Stimulated activated CD4-positive, alpha-beta T cell treated with anti-CD3 and anti-CD28 coated beads, Interleukin-15, amount 100 ng/mL, for 24 hours (primary cell): Measurements from ENCODE around the gene DIPK1A.

ENCODE experiments used
- DNase-seq: peaks from one replicate; pipeline ENCODE4 v3.0.0-alpha.2; 2020

Gene DIPK1A

GRCh38 chr1:92870591-92870990 lies 90.7 kb downstream of the DIPK1A start:
- DNase-seq, result no peak

GRCh38 chr1:92864131-92864530 lies 97.1 kb downstream of the DIPK1A start:
- no peak for DNase-seq

- DNase-seq, result no peak
Observed at GRCh38 chr1:92862605-92863004, 98.7 kb downstream of the DIPK1A start.

- no peak for DNase-seq
Observed at GRCh38 chr1:92859400-92860039, 101.7 kb downstream of the DIPK1A start.

- DNase-seq, result peak; percentile 47
Observed at GRCh38 chr1:92858564-92859399, 102.5 kb downstream of the DIPK1A start.

GRCh38 chr1:92857817-92858216 lies 103.4 kb downstream of the DIPK1A start:
- no peak for DNase-seq

- no peak for DNase-seq
Observed at GRCh38 chr1:92855236-92855635, 106.0 kb downstream of the DIPK1A start.

- no peak for DNase-seq
Observed at GRCh38 chr1:92854101-92854785, 107.0 kb downstream of the DIPK1A start.

GRCh38 chr1:92853299-92853698 lies 108.0 kb downstream of the DIPK1A start:
- DNase-seq, result no peak

GRCh38 chr1:92851729-92852128 lies 109.5 kb downstream of the DIPK1A start:
- no peak for DNase-seq

GRCh38 chr1:92850019-92850418 lies 111.2 kb downstream of the DIPK1A start:
- DNase-seq, result no peak

GRCh38 chr1:92848201-92848600 lies 113.1 kb downstream of the DIPK1A start:
- DNase-seq, result no peak

GRCh38 chr1:92845908-92846307 lies 115.4 kb downstream of the DIPK1A start:
- no peak for DNase-seq

GRCh38 chr1:92844439-92844838 lies 116.8 kb downstream of the DIPK1A start:
- no peak for DNase-seq

- DNase-seq, result no peak
Observed at GRCh38 chr1:92843429-92844352, 117.6 kb downstream of the DIPK1A start.

GRCh38 chr1:92843046-92843423 lies 118.2 kb downstream of the DIPK1A start:
- DNase-seq, result no peak

- DNase-seq, result no peak
Observed at GRCh38 chr1:92842082-92843045, 118.9 kb downstream of the DIPK1A start.

- no peak for DNase-seq
Observed at GRCh38 chr1:92840600-92840999, 120.7 kb downstream of the DIPK1A start.

GRCh38 chr1:92839442-92839841 lies 121.8 kb downstream of the DIPK1A start:
- no peak for DNase-seq

GRCh38 chr1:92838519-92838918 lies 122.7 kb downstream of the DIPK1A start:
- no peak for DNase-seq

GRCh38 chr1:92837062-92837461 lies 124.2 kb downstream of the DIPK1A start:
- DNase-seq, result no peak

GRCh38 chr1:92834617-92835016 lies 126.6 kb downstream of the DIPK1A start:
- no peak for DNase-seq
